NCI-H460 (cell line): ENCODE measurements around the gene PPP1R14B. TPM values are rescaled to one million over a fixed set of nuclear protein-coding genes. Genes with fewer than 3 reads are reported as not detected.
"Not testable (repeated sequence)": the region's sequence is repeated elsewhere in the genome, so short reads cannot be mapped to it uniquely, and the experiment has no call there.

Experiments
- DNase-seq: peaks from one replicate; pipeline ENCODE4 v3.0.0-alpha.2; 2016; ENCODE audit warnings: low read depth; ENCODE audit errors: extremely low read depth
- total RNA-seq: library from RNA; depleted of rRNA; stranded (reverse); fragments of >200 nt; shearing (Covaris generic); gene quantifications from 2 replicates; pipeline ENCODE4 v1.2.3, GENCODE V29; 2014

Gene PPP1R14B
- total RNA-seq, 1 experiment from 2014 or later = 184 TPM

GRCh38 chr11:64247729-64248531 lies 1.2 kb upstream of the PPP1R14B start:
- no peak for DNase-seq

- not testable (repeated sequence) for DNase-seq
Measured at GRCh38 chr11:64246621-64246870, 197 bp downstream of the PPP1R14B start.

GRCh38 chr11:64245797-64246620 lies 734 bp downstream of the PPP1R14B start:
- DNase-seq = peak; percentile 80

- DNase-seq = no peak
Measured at GRCh38 chr11:64245401-64245796, 1.3 kb downstream of the PPP1R14B start.

GRCh38 chr11:64244966-64245365 lies 1.8 kb downstream of the PPP1R14B start:
- no peak for DNase-seq

GRCh38 chr11:64244107-64244506 lies 2.6 kb downstream of the PPP1R14B start:
- no peak for DNase-seq

- DNase-seq = no peak
Measured at GRCh38 chr11:64243236-64243854, 3.4 kb downstream of the PPP1R14B start.

GRCh38 chr11:64241491-64242374 lies 5.0 kb downstream of the PPP1R14B start:
- DNase-seq = no peak

GRCh38 chr11:64241241-64241490 lies 5.6 kb downstream of the PPP1R14B start:
- peak; percentile 97 for DNase-seq

- DNase-seq = peak; percentile 92
Measured at GRCh38 chr11:64240435-64241240, 6.1 kb downstream of the PPP1R14B start, which contains the start of gene FKBP2. Gene FKBP2 (plus strand): TSS chr11:64241095. CDS start chr11:64242388, 1,293 bp downstream.

- DNase-seq = no peak
Measured at GRCh38 chr11:64239662-64240434, 6.9 kb downstream of the PPP1R14B start.

GRCh38 chr11:64238999-64239398 lies 7.7 kb downstream of the PPP1R14B start:
- DNase-seq = no peak

GRCh38 chr11:64238076-64238475 lies 8.7 kb downstream of the PPP1R14B start:
- no peak for DNase-seq

- no peak for DNase-seq
Measured at GRCh38 chr11:64237484-64237951, 9.2 kb downstream of the PPP1R14B start.

GRCh38 chr11:64235437-64236161 lies 11.1 kb downstream of the PPP1R14B start:
- no peak for DNase-seq

- no peak for DNase-seq
Measured at GRCh38 chr11:64234647-64235379, 11.9 kb downstream of the PPP1R14B start.

- DNase-seq = no peak
Measured at GRCh38 chr11:64233913-64234586, 12.7 kb downstream of the PPP1R14B start, which contains the start of gene VEGFB. Gene VEGFB (plus strand): TSS chr11:64234584. CDS start chr11:64234834, 250 bp downstream.
